CD14-positive monocyte (primary cell): Measurements from ENCODE around the gene RABEP2. TPM values are rescaled to one million over a fixed set of nuclear protein-coding genes. Genes with fewer than 3 reads are reported as not detected.

Experiments
- DNase-seq, 3 donors: peaks; one replicate each; pipeline ENCODE4 v3.0.0-alpha.2; 2011 to 2022
- H2AFZ ChIP-seq: 2 replicates; pipeline ENCODE4 v1.6.0; 2012; ENCODE audit warnings: mild to moderate bottlenecking, low read depth, low read length, inconsistent platforms; ENCODE audit not compliant: insufficient read depth, poor library complexity, severe bottlenecking
- H3K27ac ChIP-seq, 2 donors: 1 replicate in 1 of 2; 2 replicates in 1 of 2; pipeline ENCODE4 v1.5.1; 2012 to 2013; ENCODE audit warnings: low read length in 2 of 2, control low read depth in 1 of 2, inconsistent platforms in 1 of 2, low read depth in 1 of 2, mild to moderate bottlenecking in 1 of 2
- H3K27me3 ChIP-seq, 2 donors: one replicate each; pipeline versions ENCODE4 v1.6.0 to v1.6.1; 2011 to 2013; ENCODE audit warnings: low read length in 2 of 2; ENCODE audit not compliant: control insufficient read depth in 2 of 2, insufficient read depth in 2 of 2
- H3K36me3 ChIP-seq, 2 donors: replicated peaks in 1 of 2; 1 replicate in 1 of 2; 2 replicates in 1 of 2; pipeline versions ENCODE4 v1.5.1 to v1.6.1; 2012 to 2013; ENCODE audit warnings: low read length in 2 of 2, control low read depth in 1 of 2, inconsistent platforms in 1 of 2, mild to moderate bottlenecking in 1 of 2; ENCODE audit not compliant: insufficient read depth in 2 of 2, control insufficient read depth in 1 of 2
- H3K4me1 ChIP-seq, 2 donors: 1 replicate in 1 of 2; 2 replicates in 1 of 2; pipeline versions ENCODE4 v1.5.1 to v1.6.1; 2012 to 2013; ENCODE audit warnings: low read length in 2 of 2, control low read depth in 1 of 2, inconsistent platforms in 1 of 2, mild to moderate bottlenecking in 1 of 2, moderate library complexity in 1 of 2; ENCODE audit not compliant: insufficient read depth in 2 of 2, control insufficient read depth in 1 of 2
- H3K4me2 ChIP-seq: replicated peaks from 2 replicates; pipeline ENCODE3; 2012; ENCODE audit warnings: low read length, moderate library complexity, mild to moderate bottlenecking; ENCODE audit not compliant: poor library complexity, severe bottlenecking; ENCODE audit errors: extremely low read depth
- H3K4me3 ChIP-seq, 3 experiments: fragments of 200-600 bp in 1 of 3; sonication (generic) in 1 of 3; replicated peaks in 1 of 3; 1 replicate in 2 of 3; 2 replicates in 1 of 3; pipeline ENCODE4 v1.5.1; 2011 to 2013; ENCODE audit warnings: low read length in 3 of 3, mild to moderate bottlenecking in 3 of 3, control low read depth in 2 of 3, low read depth in 2 of 3, inconsistent platforms in 1 of 3, moderate library complexity in 1 of 3
- H3K79me2 ChIP-seq: 2 replicates; pipeline ENCODE4 v1.6.0; 2012; ENCODE audit warnings: mild to moderate bottlenecking, control low read depth, inconsistent platforms, low read length, moderate library complexity; ENCODE audit not compliant: insufficient read depth
- H3K9ac ChIP-seq: 2 replicates; pipeline ENCODE4 v1.6.0; 2017; ENCODE audit warnings: low read length, mild to moderate bottlenecking; ENCODE audit not compliant: insufficient read depth, poor library complexity, severe bottlenecking
- H3K9me3 ChIP-seq, 2 donors: replicated peaks in 1 of 2; 1 replicate in 1 of 2; 2 replicates in 1 of 2; pipeline versions ENCODE4 v1.5.1 to v1.6.1; 2012 to 2013; ENCODE audit warnings: low read length in 2 of 2, control low read depth in 1 of 2; ENCODE audit not compliant: control insufficient read depth in 1 of 2, insufficient read depth in 1 of 2
- H4K20me1 ChIP-seq: 2 replicates; pipeline ENCODE4 v1.6.0; 2012; ENCODE audit warnings: mild to moderate bottlenecking, low read length, control low read depth, moderate library complexity; ENCODE audit not compliant: insufficient read depth
- H3K27ac Mint-ChIP-seq, 7 donors: one replicate each; pipeline ENCODE4 v1.8.0; 2020; ENCODE audit warnings: mild to moderate bottlenecking in 7 of 7, mixed read lengths in 7 of 7, moderate library complexity in 6 of 7, inconsistent platforms in 2 of 7
- H3K27me3 Mint-ChIP-seq, 3 donors: one replicate each; pipeline ENCODE4 v1.8.0; 2021 to 2022; ENCODE audit warnings: low read depth in 3 of 3, mild to moderate bottlenecking in 3 of 3, mixed read lengths in 3 of 3, moderate library complexity in 3 of 3, inconsistent platforms in 1 of 3
- H3K36me3 Mint-ChIP-seq, 2 donors: one replicate each; pipeline ENCODE4 v1.8.0; 2020; ENCODE audit warnings: mixed read lengths in 2 of 2, inconsistent platforms in 1 of 2, mild to moderate bottlenecking in 1 of 2
- H3K4me1 Mint-ChIP-seq: one replicate; pipeline ENCODE4 v1.8.0; 2020; ENCODE audit warnings: mild to moderate bottlenecking, mixed read lengths
- H3K4me3 Mint-ChIP-seq, 2 donors: one replicate each; pipeline ENCODE4 v1.8.0; 2020; ENCODE audit warnings: mild to moderate bottlenecking in 2 of 2, mixed read lengths in 2 of 2, moderate library complexity in 1 of 2
- H3K9me3 Mint-ChIP-seq, 7 donors: one replicate each; pipeline ENCODE4 v1.8.0; 2020 to 2022; ENCODE audit warnings: mixed read lengths in 7 of 7, mild to moderate bottlenecking in 6 of 7, moderate library complexity in 6 of 7, inconsistent platforms in 2 of 7
- CTCF ChIP-seq: fragments of 200-600 bp; IDR thresholded peaks from one replicate; pipeline ENCODE4 v1.8.0; 2022; ENCODE audit warnings: antibody characterized with exemption, mild to moderate bottlenecking
- WGBS: methylation state at CpG from one replicate; pipeline ENCODE4 v1.1.5; 2013; ENCODE audit warnings: missing lambda C conversion rate; ENCODE audit not compliant: insufficient coverage; 5-methylcytosine and 5-hydroxymethylcytosine counted together
- intact Hi-C, 2 donors: fragments of 100-400 bp; cut with micrococcal nuclease; formaldehyde crosslinking; loops; one replicate each; pipeline versions ENCODE4 v1.15.0 to v1.15.1; 2023
- polyA plus RNA-seq, 3 donors: library from polyadenylated mRNA; depleted of rRNA in 1 of 3; unstranded in 2 of 3; stranded (reverse) in 1 of 3; fragments of 300-500 nt in 2 of 3; fragments of >200 nt in 1 of 3; fragmentation: Illumina TruSeq in 2 of 3; gene quantifications; 1 replicate in 2 of 3; 2 replicates in 1 of 3; pipeline ENCODE4 v1.2.3, GENCODE V29; 2012 to 2021

RABEP2 gene
- polyA plus RNA-seq, 3 donors: 1.9 to 21.6 (median 2.5) TPM

GRCh38 chr16:28932339-28933141 lies 7.5 kb upstream of the RABEP2 start:
- Mint-ChIP-seq H3K27ac (peak overlapping the region in 2 of 7 donors; percentile 69 to 70), H3K4me3 (peak overlapping the region in 1 of 2 donors; percentile 50), H3K36me3 (no peaks in the 10 kb centered on the region), H3K9me3 (peaks cover 0 to 2% (median 0%) of the 10 kb centered on the region in 7 donors), H3K4me1 (peaks cover 26% of the 10 kb centered on the region), H3K27me3 (peaks cover 0 to 2% (median 1%) of the 10 kb centered on the region in 3 donors)
- Histone ChIP-seq H3K9me3 (no peaks in the 10 kb centered on the region), H3K4me1 (peaks cover 23 to 25% of the 10 kb centered on the region in 2 donors), H3K27me3 (no peaks in the 10 kb centered on the region), H3K9ac (no peak overlapping the region), H3K36me3 (no peaks in the 10 kb centered on the region), H3K79me2 (no peaks in the 10 kb centered on the region), H3K4me2 (no peak overlapping the region), H3K4me3 (no peak overlapping the region), H3K27ac (no peak overlapping the region), H2AFZ (no peak overlapping the region), H4K20me1 (no peaks in the 10 kb centered on the region)
- WGBS: 95% methylated on average over 16 of the region's 20 CpGs
- DNase-seq: no peak
- intact Hi-C loops: no loop called here
- no peak for TF ChIP-seq CTCF

- Mint-ChIP-seq H3K36me3 (no peaks in the 10 kb centered on the region), H3K27me3 (peaks cover 0 to 1% (median 1%) of the 10 kb centered on the region in 3 donors), H3K4me3 (peak within 1 kb of the TSS in 1 of 2 donors; percentile 50), H3K9me3 (peaks cover 0 to 2% (median 0%) of the 10 kb centered on the region in 7 donors), H3K27ac (peak within 1 kb of the TSS in 5 of 7 donors; percentile 56 to 82 (median 70)), H3K4me1 (peaks cover 22% of the 10 kb centered on the region)
- TF ChIP-seq CTCF: no peak
- H2AFZ ChIP-seq: peak within 1 kb of the TSS; percentile 65
- peaks cover 18 to 19% of the 10 kb centered on the region in 2 donors for H3K4me1 ChIP-seq
- no peak within 1 kb of the TSS for H3K4me3 ChIP-seq
- no peak within 1 kb of the TSS for H3K27ac ChIP-seq
- 83% methylated on average over 5 of the region's 10 CpGs for WGBS
- intact Hi-C loops: no loop called here
- no peaks in the 10 kb centered on the region for H3K9me3 ChIP-seq
- peak within 1 kb of the TSS; percentile 29 for H3K9ac ChIP-seq
- H3K36me3 ChIP-seq: no peaks in the 10 kb centered on the region
- H4K20me1 ChIP-seq: no peaks in the 10 kb centered on the region
- H3K79me2 ChIP-seq: no peaks in the 10 kb centered on the region
- no peak within 1 kb of the TSS for H3K4me2 ChIP-seq
- H3K27me3 ChIP-seq: no peaks in the 10 kb centered on the region
- DNase-seq: no peak
Measured at GRCh38 chr16:28931801-28932225, 6.8 kb upstream of the RABEP2 start, which contains the start of gene CD19. CD19 (plus strand) TSS chr16:28931971; CDS start chr16:28932001, 30 bp downstream.
